ENCODE measurements around the gene CACHD1. TPM values are rescaled to one million over a fixed set of nuclear protein-coding genes. Genes with fewer than 3 reads are reported as not detected.

Gene CACHD1
- total RNA-seq, 2 experiments from 2014 or later: not detected

- no peak for TF ChIP-seq CTCF (conservative IDR thresholded peaks at IDR 0.05; ENCODE audit: low read length)
- Histone ChIP-seq H4K20me1 (ENCODE audit: insufficient read depth, low read length) (no peaks in the 10 kb centered on the region), H3K9me3 (ENCODE audit: low read length) (no peaks in the 10 kb centered on the region), H3K4me2 (ENCODE audit: low read length) (no peak overlapping the region), H3K79me2 (ENCODE audit: insufficient read depth, low read depth, low read length) (no peaks in the 10 kb centered on the region), H2AFZ (ENCODE audit: low read length) (no peak overlapping the region), H3K4me1 (ENCODE audit: insufficient read depth, low read length, poor library complexity, severe bottlenecking) (no peaks in the 10 kb centered on the region), H3K36me3 (ENCODE audit: insufficient read depth, low read length) (no peaks in the 10 kb centered on the region), H3K4me3 (ENCODE audit: low read depth, low read length, poor library complexity, severe bottlenecking) (no peak overlapping the region), H3K27ac (ENCODE audit: low read depth, low read length, poor library complexity, severe bottlenecking) (no peak overlapping the region), H3K9me2 (ENCODE audit: insufficient read depth, low read length) (no peaks in the 10 kb centered on the region)
- DNase-seq (ENCODE audit: low spot score): no peak
- intact Hi-C loops (cut with micrococcal nuclease; ENCODE audit: unreplicated experiment): no loop called here
- CTCF ChIA-PET (ENCODE audit: unreplicated experiment): no interaction called here
- POLR2A ChIA-PET: no interaction called here
- no TSS peak for BruUV-seq (replicated peaks)
Observed at GRCh38 chr1:64459743-64460142, 10.2 kb upstream of the CACHD1 start.

GRCh38 chr1:64466033-64466432 is 3.9 kb upstream of the CACHD1 start:
- intact Hi-C loops (cut with micrococcal nuclease; ENCODE audit: unreplicated experiment): no loop called here
- Histone ChIP-seq H3K4me3 (ENCODE audit: low read depth, low read length, poor library complexity, severe bottlenecking) (no peak overlapping the region), H4K20me1 (ENCODE audit: insufficient read depth, low read length) (no peaks in the 10 kb centered on the region), H2AFZ (ENCODE audit: low read length) (no peak overlapping the region), H3K9me3 (ENCODE audit: low read length) (no peaks in the 10 kb centered on the region), H3K79me2 (ENCODE audit: insufficient read depth, low read depth, low read length) (no peaks in the 10 kb centered on the region), H3K4me2 (ENCODE audit: low read length) (no peak overlapping the region), H3K4me1 (ENCODE audit: insufficient read depth, low read length, poor library complexity, severe bottlenecking) (no peaks in the 10 kb centered on the region), H3K9me2 (ENCODE audit: insufficient read depth, low read length) (no peaks in the 10 kb centered on the region), H3K27ac (ENCODE audit: low read depth, low read length, poor library complexity, severe bottlenecking) (no peak overlapping the region), H3K36me3 (ENCODE audit: insufficient read depth, low read length) (no peaks in the 10 kb centered on the region)
- TF ChIP-seq CTCF (conservative IDR thresholded peaks at IDR 0.05; ENCODE audit: low read length) (no peak), EZH2phosphoT487 (IDR thresholded peaks at IDR 0.05; ENCODE audit: borderline replicate concordance, low read depth, low read length) (no peak)
- no peak for DNase-seq (ENCODE audit: low spot score)
- CTCF ChIA-PET (ENCODE audit: unreplicated experiment): no interaction called here
- BruUV-seq (replicated peaks): no TSS peak
- POLR2A ChIA-PET: interaction anchor here (1.0 to 1.1 kb wide), 2 partner anchors 10 to 23 kb away, joined by 3 read pairs; no protein-coding TSS in a partner anchor

GRCh38 chr1:64469116-64469976 is 583 bp upstream of the CACHD1 start:
- Histone ChIP-seq H3K4me1 (ENCODE audit: insufficient read depth, low read length, poor library complexity, severe bottlenecking) (no peaks in the 10 kb centered on the region), H4K20me1 (ENCODE audit: insufficient read depth, low read length) (no peaks in the 10 kb centered on the region), H3K9me2 (ENCODE audit: insufficient read depth, low read length) (no peaks in the 10 kb centered on the region), H3K36me3 (ENCODE audit: insufficient read depth, low read length) (no peaks in the 10 kb centered on the region), H2AFZ (ENCODE audit: low read length) (no peak overlapping the region), H3K79me2 (ENCODE audit: insufficient read depth, low read depth, low read length) (no peaks in the 10 kb centered on the region), H3K9me3 (ENCODE audit: low read length) (no peaks in the 10 kb centered on the region), H3K4me3 (ENCODE audit: low read depth, low read length, poor library complexity, severe bottlenecking) (no peak overlapping the region), H3K27ac (ENCODE audit: low read depth, low read length, poor library complexity, severe bottlenecking) (no peak overlapping the region), H3K4me2 (ENCODE audit: low read length) (no peak overlapping the region)
- no peak for DNase-seq (ENCODE audit: low spot score)
- intact Hi-C loops (cut with micrococcal nuclease; ENCODE audit: unreplicated experiment): no loop called here
- ChIA-PET CTCF (ENCODE audit: unreplicated experiment) (no interaction called here), POLR2A (no interaction called here)
- TF ChIP-seq CTCF (conservative IDR thresholded peaks at IDR 0.05; ENCODE audit: low read length) (no peak), EZH2phosphoT487 (IDR thresholded peaks at IDR 0.05; ENCODE audit: borderline replicate concordance, low read depth, low read length) (no peak)
- no TSS peak for BruUV-seq (replicated peaks)
